Measurements from ENCODE around the gene TEX14.

DNA sequence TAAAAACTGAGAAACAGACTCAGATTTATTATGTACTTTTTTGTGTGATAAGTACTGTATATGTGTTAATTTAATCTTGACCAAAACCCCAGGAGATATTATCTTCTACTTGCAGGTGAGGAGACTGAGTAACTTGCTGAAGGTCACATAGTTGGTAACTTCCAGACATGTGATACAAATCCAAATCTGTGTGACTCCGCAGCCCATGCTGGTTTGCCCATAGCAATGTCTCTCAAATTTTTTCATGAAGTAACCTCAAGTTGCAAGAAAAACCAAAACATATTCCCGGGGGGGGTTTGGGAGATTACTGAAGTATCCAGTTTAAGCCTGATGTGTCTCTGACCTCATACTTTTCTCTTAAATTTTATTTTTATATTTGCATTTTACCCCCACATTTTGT is 3.3 kb downstream of the TEX14 start:
- TF ChIP-seq, protein P1, sequence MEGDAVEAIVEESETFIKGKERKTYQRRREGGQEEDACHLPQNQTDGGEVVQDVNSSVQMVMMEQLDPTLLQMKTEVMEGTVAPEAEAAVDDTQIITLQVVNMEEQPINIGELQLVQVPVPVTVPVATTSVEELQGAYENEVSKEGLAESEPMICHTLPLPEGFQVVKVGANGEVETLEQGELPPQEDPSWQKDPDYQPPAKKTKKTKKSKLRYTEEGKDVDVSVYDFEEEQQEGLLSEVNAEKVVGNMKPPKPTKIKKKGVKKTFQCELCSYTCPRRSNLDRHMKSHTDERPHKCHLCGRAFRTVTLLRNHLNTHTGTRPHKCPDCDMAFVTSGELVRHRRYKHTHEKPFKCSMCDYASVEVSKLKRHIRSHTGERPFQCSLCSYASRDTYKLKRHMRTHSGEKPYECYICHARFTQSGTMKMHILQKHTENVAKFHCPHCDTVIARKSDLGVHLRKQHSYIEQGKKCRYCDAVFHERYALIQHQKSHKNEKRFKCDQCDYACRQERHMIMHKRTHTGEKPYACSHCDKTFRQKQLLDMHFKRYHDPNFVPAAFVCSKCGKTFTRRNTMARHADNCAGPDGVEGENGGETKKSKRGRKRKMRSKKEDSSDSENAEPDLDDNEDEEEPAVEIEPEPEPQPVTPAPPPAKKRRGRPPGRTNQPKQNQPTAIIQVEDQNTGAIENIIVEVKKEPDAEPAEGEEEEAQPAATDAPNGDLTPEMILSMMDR (IDR thresholded peaks at IDR 0.05) = no peak
- no peak for TF ChIP-seq ZFX (IDR thresholded peaks at IDR 0.05; ENCODE audit: borderline replicate concordance)

Data from 22Rv1 (cell line).